HepG2 (cell line): ENCODE data around the gene KRT12. TPM values are rescaled to one million over a fixed set of nuclear protein-coding genes. Genes with fewer than 3 reads are reported as not detected.

ENCODE experiments used
- ATAC-seq: fragments of 200-7000 bp; cut with Tn5 transposase; 3 replicates; pipeline ENCODE4 v1.9.1; 2020; ENCODE audit warnings: mild to moderate bottlenecking, moderate library complexity
- BruUV-seq: library from RNA; stranded (reverse); fragments of 400-500 nt; replicated peaks from 2 replicates; lab custom pipeline; 2021; lab: Mats Ljungman, UMichigan
- CTCF ChIA-PET: fragments of 300-600 bp; formaldehyde crosslinking; extraction: SDS; loops from one replicate; lab custom pipeline; 2021; ENCODE audit warnings: low total read pairs, inconsistent platforms, low intra/inter-chr PET ratio; lab: Yijun Ruan, JAX
- POLR2A ChIA-PET: fragments of 350-600 bp; sonication (Branson Sonifier 250); formaldehyde crosslinking; loops from one replicate; lab custom pipeline; 2020; ENCODE audit warnings: antibody characterized with exemption, inconsistent platforms; lab: Yijun Ruan, JAX
- DNase-seq: peaks from one replicate; pipeline ENCODE4 v3.0.0-alpha.2; 2015; ENCODE audit warnings: low spot score
- FAIRE-seq: peaks from 3 replicates; lab custom pipeline; 2011; peaks lifted over from hg19 to GRCh38; lab: Jason Lieb, UNC
- H2AFZ ChIP-seq: one replicate; pipeline ENCODE4 v1.6.1; 2011; ENCODE audit warnings: low read length, inconsistent platforms
- H3K27ac ChIP-seq: fragments of 300-600 bp; 3 replicates; pipeline ENCODE4 v1.8.0; 2011; ENCODE audit warnings: mixed run types, mild to moderate bottlenecking, mixed read lengths, low read length, inconsistent platforms; ENCODE audit not compliant: insufficient read depth; ENCODE audit errors: extremely low read length
- H3K27me3 ChIP-seq, 2 experiments: fragments of 200-600 bp in 1 of 2; 2 replicates in 1 of 2; 3 replicates in 1 of 2; pipeline versions ENCODE4 v1.6.0 to v1.8.0; 2011; ENCODE audit warnings: low read length in 2 of 2, mild to moderate bottlenecking in 2 of 2, moderate library complexity in 2 of 2, inconsistent platforms in 1 of 2; ENCODE audit not compliant: insufficient read depth in 2 of 2, control insufficient read depth in 1 of 2
- H3K36me3 ChIP-seq, 2 experiments: fragments of 200-600 bp in 1 of 2; replicated peaks in 1 of 2; 2 replicates in 1 of 2; 3 replicates in 1 of 2; pipeline versions ENCODE4 v1.5.1 to v1.8.0; 2011; ENCODE audit warnings: low read length in 2 of 2, inconsistent platforms in 1 of 2; ENCODE audit not compliant: insufficient read depth in 2 of 2, control insufficient read depth in 1 of 2
- H3K4me1 ChIP-seq: 2 replicates; pipeline ENCODE4 v1.5.1; 2012; ENCODE audit warnings: low read length, inconsistent platforms; ENCODE audit not compliant: insufficient read depth
- H3K4me2 ChIP-seq: 2 replicates; pipeline ENCODE4 v1.6.0; 2011; ENCODE audit warnings: low read depth, low read length, inconsistent platforms
- H3K4me3 ChIP-seq, 3 experiments: fragments of 200-600 bp in 1 of 3; sonication (generic), shearing (Covaris generic) in 1 of 3; replicated peaks in 1 of 3; 2 replicates each; pipeline ENCODE4 v1.5.1; 2011 to 2016; ENCODE audit warnings: low read length in 3 of 3, inconsistent platforms in 2 of 3, low read depth in 2 of 3, mild to moderate bottlenecking in 2 of 3, control low read depth in 1 of 3, mixed read lengths in 1 of 3; ENCODE audit not compliant: insufficient read depth in 1 of 3
- H3K79me2 ChIP-seq: one replicate; pipeline ENCODE4 v1.6.1; 2011; ENCODE audit warnings: low read length, inconsistent platforms; ENCODE audit not compliant: insufficient read depth
- H3K9ac ChIP-seq: 2 replicates; pipeline ENCODE4 v1.6.0; 2011; ENCODE audit warnings: mild to moderate bottlenecking, low read depth, low read length, inconsistent platforms; ENCODE audit not compliant: insufficient read depth
- H3K9me3 ChIP-seq: 2 replicates; pipeline ENCODE4 v1.5.1; 2012; ENCODE audit warnings: mild to moderate bottlenecking, low read length
- H4K20me1 ChIP-seq: 2 replicates; pipeline ENCODE4 v1.6.0; 2011; ENCODE audit warnings: inconsistent platforms, mild to moderate bottlenecking, low read length, moderate library complexity; ENCODE audit not compliant: insufficient read depth
- AKNA ChIP-seq: sonication (generic); formaldehyde crosslinking; IDR thresholded peaks from 2 replicates; pipeline ENCODE4 v1.4.0; 2020; ENCODE audit warnings: missing genetic modification reagents, borderline replicate concordance
- FOXC1 ChIP-seq: sonication (generic); formaldehyde crosslinking; IDR thresholded peaks from 2 replicates; pipeline ENCODE4 v1.8.0; 2022; ENCODE audit warnings: mild to moderate bottlenecking, missing genetic modification reagents, borderline replicate concordance
- HOXD1 ChIP-seq: sonication (generic); formaldehyde crosslinking; IDR thresholded peaks from 2 replicates; pipeline ENCODE4 v1.5.0; 2020; ENCODE audit warnings: missing genetic modification reagents
- MED13 ChIP-seq: sonication (generic); formaldehyde crosslinking; IDR thresholded peaks from 2 replicates; pipeline ENCODE4 v1.5.0; 2020; ENCODE audit warnings: missing genetic modification reagents
- PCBP2 ChIP-seq: fragments of 200-400 bp; formaldehyde crosslinking; optimal IDR thresholded peaks from 2 replicates; pipeline ENCODE3; 2018; ENCODE audit warnings: low read length, low read depth; ENCODE audit not compliant: poor library complexity, severe bottlenecking
- PITX1 ChIP-seq: sonication (generic); formaldehyde crosslinking; IDR thresholded peaks from 2 replicates; pipeline ENCODE4 v1.5.1; 2020; ENCODE audit warnings: mild to moderate bottlenecking, missing genetic modification reagents
- SMARCC2 ChIP-seq: fragments of 450-650 bp; IDR thresholded peaks from 2 replicates; pipeline ENCODE4 v1.6.1; 2017; ENCODE audit warnings: antibody characterized with exemption, mild to moderate bottlenecking
- SP140L ChIP-seq: sonication (generic); formaldehyde crosslinking; IDR thresholded peaks from 2 replicates; pipeline ENCODE4 v1.4.0; 2020; ENCODE audit warnings: missing genetic modification reagents, borderline replicate concordance
- ZBTB3 ChIP-seq: sonication (generic); formaldehyde crosslinking; IDR thresholded peaks from 2 replicates; pipeline ENCODE4 v1.4.0; 2020; ENCODE audit warnings: low read depth, mild to moderate bottlenecking, moderate library complexity, missing genetic modification reagents, borderline replicate concordance
- ZFY ChIP-seq: sonication (generic); formaldehyde crosslinking; IDR thresholded peaks from 2 replicates; pipeline ENCODE4 v1.4.0; 2020; ENCODE audit warnings: missing genetic modification reagents
- ZNF138 ChIP-seq: sonication (generic); formaldehyde crosslinking; IDR thresholded peaks from 2 replicates; pipeline ENCODE4 v1.5.0; 2020; ENCODE audit warnings: mild to moderate bottlenecking, low read depth, missing genetic modification reagents
- ZNF264 ChIP-seq: sonication (generic); formaldehyde crosslinking; IDR thresholded peaks from 2 replicates; pipeline ENCODE4 v1.4.0; 2020; ENCODE audit warnings: missing genetic modification reagents
- ZNF280B ChIP-seq: sonication (generic); formaldehyde crosslinking; IDR thresholded peaks from 2 replicates; pipeline ENCODE4 v1.5.0; 2020; ENCODE audit warnings: missing genetic modification reagents, mild to moderate bottlenecking, borderline replicate concordance
- ZNF331 ChIP-seq: sonication (generic); formaldehyde crosslinking; IDR thresholded peaks from 2 replicates; pipeline ENCODE4 v1.4.0; 2020; ENCODE audit warnings: missing genetic modification reagents
- ZNF431 ChIP-seq: sonication (generic); formaldehyde crosslinking; IDR thresholded peaks from 2 replicates; pipeline ENCODE4 v1.9.0; 2022; ENCODE audit warnings: missing genetic modification reagents, low read depth, mild to moderate bottlenecking, borderline replicate concordance
- ZNF644 ChIP-seq: IDR thresholded peaks from 2 replicates; pipeline ENCODE4 v1.6.1; 2016; ENCODE audit warnings: low read depth
- ZSCAN31 ChIP-seq: sonication (generic); formaldehyde crosslinking; IDR thresholded peaks from 2 replicates; pipeline ENCODE4 v1.5.0; 2020; ENCODE audit warnings: low read depth, mild to moderate bottlenecking, missing genetic modification reagents
- WGBS: methylation state at CpG from one replicate; pipeline ENCODE4 v1.1.6; 2017; ENCODE audit warnings: low lambda C conversion rate; 5-methylcytosine and 5-hydroxymethylcytosine counted together
- in situ Hi-C: cut with HindIII; loops from 2 replicates; pipeline ENCODE4 v1.10.0; 2017; ENCODE audit warnings: low pct_unique_long_range_greater_than_20kb; ENCODE audit not compliant: extremely low pct_ligation_motif_present
- intact Hi-C: fragments of 100-400 bp; cut with micrococcal nuclease; formaldehyde crosslinking; loops from one replicate; pipeline ENCODE4 v1.10.0; 2022; ENCODE audit not compliant: unreplicated experiment
- polyA plus RNA-seq, 8 experiments: library from polyadenylated mRNA; depleted of rRNA in 3 of 8; stranded (reverse) in 7 of 8; unstranded in 1 of 8; fragments of >200 nt; fragmentation: Illumina TruSeq in 4 of 8; extraction: Trizol in 4 of 8; gene quantifications; 2 replicates each; pipeline versions ENCODE4 v1.2.1 to v1.2.3, GENCODE V29; 2011 to 2016; ENCODE audit warnings: low read depth in 4 of 8, missing spikeins in 1 of 8, mixed read lengths in 1 of 8; ENCODE audit not compliant: insufficient read depth in 1 of 8
- total RNA-seq, 5 experiments: library from RNA; depleted of rRNA; stranded (reverse); fragments of >200 nt; fragmentation: Illumina TruSeq; extraction: Trizol; gene quantifications; 2 replicates each; pipeline ENCODE4 v1.2.3, GENCODE V29; 2016; ENCODE audit warnings: low read depth in 1 of 5

The KRT12 gene
- total and polyA plus RNA-seq, 2 of the 13 experiments (the other 11 are each of a cell fraction or from before 2014, with no cell fraction given): 0.07 to 0.09 TPM

- TF ChIP-seq ZNF138 (CRISPR knock-in tag) (no peak), PCBP2 (no peak), HOXD1 (CRISPR knock-in tag) (no peak), AKNA (no peak), FOXC1 (no peak)
Measured at GRCh38 chr17:40843242-40843641, 23.8 kb downstream of the KRT12 start (continued).

GRCh38 chr17:40841246-40841645 is 25.8 kb downstream of the KRT12 start:
- Histone ChIP-seq H3K27ac (no peak overlapping the region), H3K36me3 (no peaks in the 10 kb centered on the region), H3K4me3 (no peak overlapping the region), H3K4me1 (0 out of 2 replicates have a peak, but pooled peaks cover 5% of the 10 kb centered on the region), H3K4me2 (no peak overlapping the region), H3K79me2 (no peaks in the 10 kb centered on the region), H4K20me1 (no peaks in the 10 kb centered on the region), H3K27me3 (peaks cover 0 to 4% of the 10 kb centered on the region in 2 experiments; a peak in 1 of 5 replicates), H2AFZ (no peak overlapping the region), H3K9ac (no peak overlapping the region), H3K9me3 (no peaks in the 10 kb centered on the region)
- intact Hi-C loops: no loop called here
- BruUV-seq: no TSS peak
- WGBS: 34% methylated on average over 3 of the region's 3 CpGs
- ATAC-seq (peak; percentile 47; the same call in 1 of the 3 replicates), DNase-seq (no peak), FAIRE-seq (no peak)
- CTCF ChIA-PET: no interaction called here
- in situ Hi-C loops: no loop called here
- no peak for TF ChIP-seq ZNF331
- TF ChIP-seq ZFY (CRISPR knock-in tag): no peak
- no peak for TF ChIP-seq ZNF280B
- no peak for TF ChIP-seq ZNF264 (CRISPR knock-in tag)
- no peak for TF ChIP-seq ZBTB3 (CRISPR knock-in tag)
- no peak for TF ChIP-seq SMARCC2
- TF ChIP-seq SP140L (CRISPR knock-in tag): no peak
- no peak for TF ChIP-seq ZNF431 (CRISPR knock-in tag)
- TF ChIP-seq PITX1 (CRISPR knock-in tag): no peak
- TF ChIP-seq ZNF644 (CRISPR knock-in tag): no peak
- no peak for TF ChIP-seq ZSCAN31 (CRISPR knock-in tag)
- no peak for TF ChIP-seq MED13
- POLR2A ChIA-PET: no interaction called here
